Neural cell (in vitro differentiated cells): ENCODE measurements around the gene CRLF3.

Experiments used
- CTCF ChIP-seq: fragments of 450-650 bp; IDR thresholded peaks from 2 replicates; pipeline ENCODE4 v1.5.1; 2014; ENCODE audit warnings: antibody characterized with exemption, mild to moderate bottlenecking, moderate library complexity; ENCODE audit not compliant: poor library complexity, severe bottlenecking
- EP300 ChIP-seq: fragments of 450-650 bp; conservative IDR thresholded peaks from 2 replicates; pipeline ENCODE4 v1.6.1; 2014; ENCODE audit warnings: antibody characterized with exemption, mild to moderate bottlenecking, moderate library complexity; ENCODE audit not compliant: poor library complexity, severe bottlenecking
- EZH2 ChIP-seq: fragments of 200-600, 300-800 bp; shearing (Covaris generic), sonication (generic); IDR thresholded peaks from 2 replicates; pipeline ENCODE4 v1.6.1; 2014; ENCODE audit warnings: antibody characterized with exemption, low read length, borderline replicate concordance, mild to moderate bottlenecking; ENCODE audit not compliant: insufficient read depth, poor library complexity, severe bottlenecking
- MXI1 ChIP-seq: fragments of 450-650 bp; conservative IDR thresholded peaks from 2 replicates; pipeline ENCODE4 v1.6.1; 2014; ENCODE audit warnings: antibody characterized with exemption, mild to moderate bottlenecking; ENCODE audit not compliant: poor library complexity, severe bottlenecking
- POLR2AphosphoS5 ChIP-seq: IDR thresholded peaks from 2 replicates; pipeline ENCODE4 v1.6.1; 2012
- RAD21 ChIP-seq: fragments of 450-650 bp; conservative IDR thresholded peaks from 2 replicates; pipeline ENCODE4 v1.6.1; 2014; ENCODE audit warnings: antibody characterized with exemption, mild to moderate bottlenecking, moderate library complexity
- REST ChIP-seq: IDR thresholded peaks from 2 replicates; pipeline ENCODE4 v1.6.1; 2012; ENCODE audit warnings: borderline replicate concordance
- SMC3 ChIP-seq: fragments of 450-650 bp; conservative IDR thresholded peaks from 2 replicates; pipeline ENCODE4 v1.6.1; 2014; ENCODE audit warnings: antibody characterized with exemption, mild to moderate bottlenecking, moderate library complexity; ENCODE audit not compliant: poor library complexity
- TAF1 ChIP-seq: IDR thresholded peaks from 2 replicates; pipeline ENCODE4 v1.6.1; 2012; ENCODE audit warnings: low read depth

- TF ChIP-seq CTCF: no peak
- no peak for TF ChIP-seq EP300
- TF ChIP-seq EZH2: no peak
- no peak for TF ChIP-seq TAF1
- TF ChIP-seq POLR2AphosphoS5: no peak
- no peak for TF ChIP-seq REST
- TF ChIP-seq RAD21: no peak
- TF ChIP-seq MXI1: no peak
- TF ChIP-seq SMC3: no peak
These were observed 6.8 kb upstream of the CRLF3 start for GRCh38 chr17:30831257-30831656.
